Thyroid gland (tissue), 4 donors: ENCODE results near the gene TEAD3.

Experiments
- POLR2A ChIP-seq, 2 donors: fragments of 450-650 bp; IDR thresholded peaks; one replicate each; pipeline ENCODE4 v1.6.1; 2017; ENCODE audit warnings: antibody characterized with exemption in 2 of 2, mild to moderate bottlenecking in 2 of 2, moderate library complexity in 1 of 2
- TF ChIP-seq, protein P1 (sequence below), 6 experiments: fragments of 200-600 bp in 3 of 6; fragments of 450-650 bp in 3 of 6; sonication (generic) in 3 of 6; IDR thresholded peaks; one replicate each; pipeline ENCODE4 v1.5.1; 2016 to 2019; ENCODE audit warnings: antibody characterized with exemption in 6 of 6, mild to moderate bottlenecking in 2 of 6, inconsistent platforms in 1 of 6, moderate library complexity in 1 of 6

DNA sequence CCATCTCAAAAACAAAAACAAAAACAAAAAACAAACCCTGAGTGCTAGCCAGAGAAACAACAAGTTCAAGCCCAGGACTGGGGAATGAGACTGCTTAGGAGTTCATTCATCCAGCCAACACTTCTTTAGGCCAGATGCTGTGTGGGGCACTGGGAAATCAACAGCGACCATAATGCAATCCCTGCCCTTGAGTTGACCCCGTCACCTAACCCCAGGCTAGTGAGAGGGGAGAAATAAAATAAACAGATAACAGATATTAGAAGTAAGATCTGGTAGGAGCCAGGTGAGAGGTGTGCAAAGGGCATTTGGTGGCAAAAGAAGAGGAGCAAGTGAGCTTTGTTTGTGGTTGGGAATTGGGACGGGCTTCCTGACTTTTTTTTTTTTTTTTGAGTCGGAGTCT is 33.6 kb downstream of the TEAD3 start:
- no peak for TF ChIP-seq POLR2A (IDR thresholded peaks at IDR 0.05)
- TF ChIP-seq, protein P1, sequence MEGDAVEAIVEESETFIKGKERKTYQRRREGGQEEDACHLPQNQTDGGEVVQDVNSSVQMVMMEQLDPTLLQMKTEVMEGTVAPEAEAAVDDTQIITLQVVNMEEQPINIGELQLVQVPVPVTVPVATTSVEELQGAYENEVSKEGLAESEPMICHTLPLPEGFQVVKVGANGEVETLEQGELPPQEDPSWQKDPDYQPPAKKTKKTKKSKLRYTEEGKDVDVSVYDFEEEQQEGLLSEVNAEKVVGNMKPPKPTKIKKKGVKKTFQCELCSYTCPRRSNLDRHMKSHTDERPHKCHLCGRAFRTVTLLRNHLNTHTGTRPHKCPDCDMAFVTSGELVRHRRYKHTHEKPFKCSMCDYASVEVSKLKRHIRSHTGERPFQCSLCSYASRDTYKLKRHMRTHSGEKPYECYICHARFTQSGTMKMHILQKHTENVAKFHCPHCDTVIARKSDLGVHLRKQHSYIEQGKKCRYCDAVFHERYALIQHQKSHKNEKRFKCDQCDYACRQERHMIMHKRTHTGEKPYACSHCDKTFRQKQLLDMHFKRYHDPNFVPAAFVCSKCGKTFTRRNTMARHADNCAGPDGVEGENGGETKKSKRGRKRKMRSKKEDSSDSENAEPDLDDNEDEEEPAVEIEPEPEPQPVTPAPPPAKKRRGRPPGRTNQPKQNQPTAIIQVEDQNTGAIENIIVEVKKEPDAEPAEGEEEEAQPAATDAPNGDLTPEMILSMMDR (IDR thresholded peaks at IDR 0.05), result no peak
